ENCODE measurements around the gene CGB7.
"Not testable (repeated sequence)": the region's sequence is repeated elsewhere in the genome, so short reads cannot be mapped to it uniquely, and the experiment has no call there.

CGB7 gene

DNA sequence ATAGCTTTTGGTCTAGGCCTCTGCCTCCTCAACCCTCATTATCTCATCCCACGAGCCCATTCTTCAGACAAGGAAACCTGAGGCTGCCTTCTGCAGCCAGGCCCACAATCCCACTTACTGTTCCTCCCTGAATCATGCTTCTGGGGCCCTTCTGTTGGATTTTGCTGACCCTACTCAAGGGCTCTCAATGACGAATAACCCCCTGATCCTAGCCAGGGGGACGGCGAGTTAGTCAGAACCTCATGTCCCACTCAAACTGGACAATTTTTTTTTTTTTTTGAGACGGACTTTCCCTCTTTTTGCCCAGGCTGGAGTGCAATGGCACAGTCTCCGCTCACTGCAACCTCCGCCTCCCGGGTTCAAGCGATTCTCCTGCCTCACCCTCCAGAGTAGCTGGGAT is 35.4 kb downstream of the CGB7 start:
- Histone ChIP-seq H3K4me3 (IDR thresholded peaks at IDR 0.05; ENCODE audit: insufficient read depth, low read depth, low read length) (no peak overlapping the region), H3K27ac (no peak overlapping the region), H3K9ac (no peak overlapping the region), H3K27me3 (ENCODE audit: insufficient read depth, low read depth) (peaks cover 35% of the 10 kb centered on the region), H3K4me2 (no peak overlapping the region), H4K20me1 (ENCODE audit: insufficient read depth) (no peaks in the 10 kb centered on the region), H2AFZ (ENCODE audit: low read depth) (no peak overlapping the region), H3K4me1 (ENCODE audit: low read depth, poor library complexity, severe bottlenecking) (no peaks in the 10 kb centered on the region), H3K36me3 (ENCODE audit: insufficient read depth) (no peaks in the 10 kb centered on the region), H3K79me2 (ENCODE audit: insufficient read depth, low read depth) (no peaks in the 10 kb centered on the region)
- TF ChIP-seq, protein P1, sequence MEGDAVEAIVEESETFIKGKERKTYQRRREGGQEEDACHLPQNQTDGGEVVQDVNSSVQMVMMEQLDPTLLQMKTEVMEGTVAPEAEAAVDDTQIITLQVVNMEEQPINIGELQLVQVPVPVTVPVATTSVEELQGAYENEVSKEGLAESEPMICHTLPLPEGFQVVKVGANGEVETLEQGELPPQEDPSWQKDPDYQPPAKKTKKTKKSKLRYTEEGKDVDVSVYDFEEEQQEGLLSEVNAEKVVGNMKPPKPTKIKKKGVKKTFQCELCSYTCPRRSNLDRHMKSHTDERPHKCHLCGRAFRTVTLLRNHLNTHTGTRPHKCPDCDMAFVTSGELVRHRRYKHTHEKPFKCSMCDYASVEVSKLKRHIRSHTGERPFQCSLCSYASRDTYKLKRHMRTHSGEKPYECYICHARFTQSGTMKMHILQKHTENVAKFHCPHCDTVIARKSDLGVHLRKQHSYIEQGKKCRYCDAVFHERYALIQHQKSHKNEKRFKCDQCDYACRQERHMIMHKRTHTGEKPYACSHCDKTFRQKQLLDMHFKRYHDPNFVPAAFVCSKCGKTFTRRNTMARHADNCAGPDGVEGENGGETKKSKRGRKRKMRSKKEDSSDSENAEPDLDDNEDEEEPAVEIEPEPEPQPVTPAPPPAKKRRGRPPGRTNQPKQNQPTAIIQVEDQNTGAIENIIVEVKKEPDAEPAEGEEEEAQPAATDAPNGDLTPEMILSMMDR (conservative IDR thresholded peaks at IDR 0.05; ENCODE audit: low read depth, low read length): no peak

DNA sequence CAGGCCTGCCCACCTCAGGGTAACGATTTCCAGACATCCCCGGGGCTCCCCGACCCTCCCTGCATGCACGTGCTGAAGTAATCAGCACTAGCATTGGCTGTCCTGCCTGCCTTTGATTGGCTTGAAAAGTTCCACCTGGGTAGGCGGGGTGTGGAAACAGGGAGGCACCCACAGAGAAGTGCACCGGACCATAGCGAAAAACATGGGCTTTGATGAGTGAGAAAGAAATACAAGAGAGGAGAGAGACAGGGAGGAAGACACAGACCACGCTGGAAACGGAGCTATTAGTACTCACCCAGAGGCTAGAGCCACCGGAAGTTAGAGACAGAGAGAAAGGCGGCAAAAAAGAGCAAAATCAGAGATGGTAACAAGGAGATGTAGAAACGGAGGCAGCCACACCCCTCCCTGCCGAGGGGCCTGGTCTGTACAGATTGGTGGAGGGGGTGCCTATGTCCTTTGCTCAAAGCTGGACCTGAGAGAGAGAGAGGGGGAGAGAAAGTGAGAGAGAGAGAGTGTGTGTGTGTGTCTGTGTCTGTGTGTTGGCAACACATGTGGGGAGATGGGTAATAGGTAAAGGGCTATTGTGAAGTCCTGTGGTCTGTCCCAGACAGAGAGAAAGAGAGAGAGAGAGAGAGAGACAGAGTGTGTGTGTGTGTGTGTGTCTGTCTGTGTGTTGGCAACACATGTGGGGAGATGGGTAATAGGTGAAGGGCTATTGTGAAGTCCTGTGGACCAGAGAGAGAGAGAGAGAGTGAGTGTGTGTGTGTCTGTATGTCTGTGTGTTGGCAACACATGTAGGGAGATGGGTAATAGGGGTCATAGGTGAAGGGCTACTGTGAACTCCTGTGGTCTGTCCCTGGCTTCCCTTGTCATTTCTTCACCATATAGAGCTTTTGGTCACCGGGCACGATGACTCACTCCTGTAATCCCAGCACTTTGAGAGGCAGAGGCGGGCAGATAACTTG is 36.3 kb downstream of the CGB7 start:
- Histone ChIP-seq H3K79me2 (ENCODE audit: insufficient read depth, low read depth) (no peaks in the 10 kb centered on the region), H2AFZ (ENCODE audit: low read depth) (no peak overlapping the region), H3K27me3 (ENCODE audit: insufficient read depth, low read depth) (peaks cover 33% of the 10 kb centered on the region), H3K4me3 (IDR thresholded peaks at IDR 0.05; ENCODE audit: insufficient read depth, low read depth, low read length) (no peak overlapping the region), H3K4me1 (ENCODE audit: low read depth, poor library complexity, severe bottlenecking) (no peaks in the 10 kb centered on the region), H4K20me1 (ENCODE audit: insufficient read depth) (no peaks in the 10 kb centered on the region), H3K36me3 (ENCODE audit: insufficient read depth) (no peaks in the 10 kb centered on the region), H3K27ac (no peak overlapping the region), H3K9ac (no peak overlapping the region), H3K4me2 (no peak overlapping the region)
- TF ChIP-seq, protein P1 (conservative IDR thresholded peaks at IDR 0.05; ENCODE audit: low read depth, low read length): no peak

DNA sequence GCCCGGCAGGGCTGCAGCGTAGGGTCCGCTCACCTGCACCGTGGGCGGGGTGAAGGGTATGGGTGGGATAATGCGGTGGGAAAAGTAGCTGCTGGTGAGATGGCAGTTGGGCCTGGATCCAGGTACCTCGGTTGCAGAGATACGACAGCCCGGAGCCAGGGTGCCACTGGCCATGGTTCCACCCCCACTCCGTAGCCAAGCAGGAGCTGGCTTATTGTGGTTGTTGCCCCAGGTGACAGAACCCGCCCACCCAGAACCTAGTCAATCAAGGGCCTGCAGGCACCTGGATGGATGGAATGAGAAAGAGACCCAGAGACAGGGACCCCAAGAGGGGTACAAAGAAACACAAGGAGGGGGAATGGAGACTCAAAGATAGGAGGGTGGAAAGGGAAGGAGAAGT is 37.2 kb downstream of the CGB7 start:
- Histone ChIP-seq H3K9ac (no peak overlapping the region), H3K4me2 (no peak overlapping the region), H3K36me3 (ENCODE audit: insufficient read depth) (no peaks in the 10 kb centered on the region), H3K27me3 (ENCODE audit: insufficient read depth, low read depth) (peaks cover 30% of the 10 kb centered on the region), H2AFZ (ENCODE audit: low read depth) (no peak overlapping the region), H3K27ac (no peak overlapping the region), H3K79me2 (ENCODE audit: insufficient read depth, low read depth) (no peaks in the 10 kb centered on the region), H3K4me1 (ENCODE audit: low read depth, poor library complexity, severe bottlenecking) (no peaks in the 10 kb centered on the region), H3K4me3 (IDR thresholded peaks at IDR 0.05; ENCODE audit: insufficient read depth, low read depth, low read length) (no peak overlapping the region), H4K20me1 (ENCODE audit: insufficient read depth) (no peaks in the 10 kb centered on the region)
- TF ChIP-seq, protein P1 (conservative IDR thresholded peaks at IDR 0.05; ENCODE audit: low read depth, low read length): no peak

DNA sequence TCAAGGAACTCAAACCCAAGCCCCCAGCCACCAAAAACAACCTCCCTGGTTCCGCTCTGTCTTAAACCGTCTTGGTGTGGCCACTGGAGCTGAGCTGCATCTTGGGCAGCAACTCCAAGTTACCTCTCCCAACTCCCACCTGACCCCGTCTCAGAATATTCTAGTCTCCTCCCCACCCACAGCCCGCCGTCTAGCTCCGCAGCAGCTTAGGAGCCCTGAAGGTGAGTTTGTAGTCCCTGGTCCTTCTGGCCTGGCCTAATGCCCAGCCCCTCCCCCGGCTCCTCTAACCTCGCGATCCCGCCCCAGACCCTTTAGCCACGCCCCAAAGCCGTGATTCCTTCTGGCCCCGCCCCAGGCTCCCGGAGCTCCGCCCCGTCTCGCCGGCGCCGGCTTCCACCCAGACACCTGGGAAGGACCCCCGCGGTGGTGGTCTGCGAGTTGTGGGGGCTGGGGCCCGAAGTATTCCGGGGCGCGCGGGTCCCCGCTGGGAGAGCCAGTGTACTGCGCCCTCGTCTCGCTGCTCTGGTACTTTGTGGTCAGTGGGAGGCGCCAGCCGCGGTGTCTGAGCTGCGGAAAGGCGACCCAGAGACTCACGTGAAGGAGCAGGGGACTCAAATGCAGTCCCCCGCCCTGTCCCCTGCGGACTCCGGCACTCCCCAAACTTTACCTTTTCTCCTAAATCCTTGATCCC is 38.2 kb downstream of the CGB7 start:
- Histone ChIP-seq H3K4me1 (ENCODE audit: low read depth, poor library complexity, severe bottlenecking) (no peaks in the 10 kb centered on the region), H3K79me2 (ENCODE audit: insufficient read depth, low read depth) (no peaks in the 10 kb centered on the region), H3K27me3 (ENCODE audit: insufficient read depth, low read depth) (peaks cover 30% of the 10 kb centered on the region), H4K20me1 (ENCODE audit: insufficient read depth) (no peaks in the 10 kb centered on the region), H3K9ac (no peak overlapping the region), H3K4me2 (peak overlapping the region; percentile 73), H2AFZ (ENCODE audit: low read depth) (peak overlapping the region; percentile 41; the same call in 1 of the 2 replicates), H3K36me3 (ENCODE audit: insufficient read depth) (no peaks in the 10 kb centered on the region), H3K4me3 (IDR thresholded peaks at IDR 0.05; ENCODE audit: insufficient read depth, low read depth, low read length) (no peak overlapping the region), H3K27ac (no peak overlapping the region)
- TF ChIP-seq, protein P1 (conservative IDR thresholded peaks at IDR 0.05; ENCODE audit: low read depth, low read length): no peak

DNA sequence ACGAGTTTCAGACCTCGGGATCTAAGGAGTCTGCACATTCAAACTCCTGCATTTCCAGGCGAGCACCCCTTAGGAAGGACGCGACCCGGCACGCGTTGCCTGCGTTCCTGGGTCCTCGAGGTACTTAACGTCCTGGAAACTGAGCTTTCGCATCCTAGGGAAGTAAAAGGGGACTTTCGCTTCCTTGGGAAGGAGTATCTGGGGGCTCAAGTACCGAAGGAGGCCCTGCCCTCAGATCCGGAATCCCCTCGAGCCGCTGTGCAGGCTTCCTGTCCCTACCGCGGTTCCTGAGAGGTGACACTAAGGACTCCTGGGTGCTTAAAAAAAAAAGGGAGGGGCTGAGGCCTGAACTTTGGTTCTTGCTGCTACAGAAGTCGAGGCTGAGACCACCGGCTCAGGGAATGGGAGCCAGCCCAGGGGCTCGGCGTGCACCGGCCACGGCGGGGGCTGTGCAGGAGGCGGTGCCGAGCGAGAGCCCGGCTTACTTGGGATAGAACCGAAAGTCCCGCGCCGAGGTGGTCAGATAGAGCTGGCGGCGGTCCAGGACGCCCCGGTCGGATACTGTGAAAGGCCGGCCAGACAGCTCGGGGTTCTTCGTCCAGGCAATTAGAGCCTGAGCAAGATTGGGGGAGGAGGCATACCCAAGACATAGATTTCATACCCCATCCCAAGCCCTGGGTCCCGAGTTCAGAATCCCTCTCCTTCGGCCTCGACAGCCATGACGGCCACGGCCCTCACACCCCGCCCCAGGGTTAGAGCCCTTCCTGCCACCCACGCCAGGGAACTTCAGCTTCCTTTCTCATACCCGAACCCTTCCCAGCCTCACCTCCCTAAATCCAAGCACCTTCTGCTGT is 38.9 kb downstream of the CGB7 start:
- Histone ChIP-seq H2AFZ (ENCODE audit: low read depth) (peak overlapping the region; percentile 41; the same call in 1 of the 2 replicates), H3K4me2 (peak overlapping the region; percentile 73), H3K27me3 (ENCODE audit: insufficient read depth, low read depth) (peaks cover 30% of the 10 kb centered on the region)
- not testable (repeated sequence) for H3K4me1 ChIP-seq (ENCODE audit: low read depth, poor library complexity, severe bottlenecking); H3K27ac ChIP-seq; H3K4me3 ChIP-seq (IDR thresholded peaks at IDR 0.05; ENCODE audit: insufficient read depth, low read depth, low read length); H4K20me1 ChIP-seq (ENCODE audit: insufficient read depth); H3K36me3 ChIP-seq (ENCODE audit: insufficient read depth); H3K79me2 ChIP-seq (ENCODE audit: insufficient read depth, low read depth); H3K9ac ChIP-seq

All from KMS-11 (cell line).